MM.1S (cell line): ENCODE measurements around the gene ADK.

Experiments
- DNase-seq: peaks from one replicate; pipeline ENCODE4 v3.0.0-alpha.2; 2015
- H2AFZ ChIP-seq: fragments of 300-600 bp; sonication (generic); 2 replicates; pipeline ENCODE4 v1.6.0; 2016; ENCODE audit warnings: antibody characterized with exemption, low read length
- H3F3A ChIP-seq: fragments of 300-600 bp; sonication (generic); 2 replicates; pipeline ENCODE4 v1.6.1; 2016; ENCODE audit warnings: mild to moderate bottlenecking, antibody characterized with exemption, low read length, moderate library complexity, mixed read lengths; ENCODE audit not compliant: insufficient read depth
- H3K27ac ChIP-seq: fragments of 300-600 bp; sonication (generic); 2 replicates; pipeline ENCODE4 v1.5.1; 2016; ENCODE audit warnings: mild to moderate bottlenecking, low read length
- H3K27me3 ChIP-seq: fragments of 300-600 bp; sonication (generic); replicated peaks from 2 replicates; pipeline ENCODE4 v1.6.0; 2016; ENCODE audit warnings: low read length; ENCODE audit not compliant: insufficient read depth
- H3K36me3 ChIP-seq: fragments of 300-600 bp; sonication (generic); replicated peaks from 2 replicates; pipeline ENCODE4 v1.6.1; 2016; ENCODE audit warnings: mild to moderate bottlenecking, low read length, mixed read lengths; ENCODE audit not compliant: insufficient read depth
- H3K4me1 ChIP-seq: fragments of 300-600 bp; sonication (generic); 2 replicates; pipeline ENCODE4 v1.6.1; 2016; ENCODE audit warnings: low read length, mixed read lengths
- H3K4me2 ChIP-seq: fragments of 300-600 bp; sonication (generic); 2 replicates; pipeline ENCODE4 v1.6.0; 2016; ENCODE audit warnings: low read depth, low read length
- H3K4me3 ChIP-seq: fragments of 300-600 bp; sonication (generic); 2 replicates; pipeline ENCODE4 v1.5.1; 2016; ENCODE audit warnings: low read length, mixed read lengths
- H3K79me2 ChIP-seq: fragments of 300-600 bp; sonication (generic); 2 replicates; pipeline ENCODE4 v1.6.1; 2016; ENCODE audit warnings: mixed run types, low read length, mixed read lengths
- H3K9ac ChIP-seq: fragments of 300-600 bp; sonication (generic); 2 replicates; pipeline ENCODE4 v1.6.1; 2016; ENCODE audit warnings: low read length, mixed read lengths
- H3K9me2 ChIP-seq: fragments of 300-600 bp; sonication (generic); replicated peaks from 2 replicates; pipeline ENCODE4 v1.6.1; 2016; ENCODE audit warnings: mild to moderate bottlenecking, low read length, mixed read lengths; ENCODE audit not compliant: insufficient read depth
- H3K9me3 ChIP-seq: fragments of 300-600 bp; sonication (generic); replicated peaks from 2 replicates; pipeline ENCODE4 v1.6.1; 2016; ENCODE audit warnings: mild to moderate bottlenecking, low read length, mixed read lengths; ENCODE audit not compliant: insufficient read depth
- H4K20me1 ChIP-seq: fragments of 300-600 bp; sonication (generic); 2 replicates; pipeline ENCODE4 v1.6.1; 2016; ENCODE audit warnings: mild to moderate bottlenecking, low read length, moderate library complexity, mixed read lengths; ENCODE audit not compliant: insufficient read depth
- CTCF ChIP-seq: fragments of 300-600 bp; sonication (generic); IDR thresholded peaks from 2 replicates; pipeline ENCODE4 v1.5.1; 2016; ENCODE audit warnings: antibody characterized with exemption, low read length, mixed read lengths
- EZH2 ChIP-seq: fragments of 300-600 bp; sonication (generic); optimal IDR thresholded peaks from 2 replicates; pipeline ENCODE3; 2017; ENCODE audit warnings: low read depth, mild to moderate bottlenecking, antibody characterized with exemption, low read length, mixed read lengths
- EZH2phosphoT487 ChIP-seq: fragments of 300-600 bp; sonication (generic); IDR thresholded peaks from 2 replicates; pipeline ENCODE4 v1.6.1; 2018; ENCODE audit warnings: antibody characterized with exemption, low read length

ADK gene

GRCh38 chr10:74122060-74122459, 29.0 kb upstream of the ADK start:
- no peak overlapping the region for H3K4me2 ChIP-seq
- H3K27ac ChIP-seq = no peak overlapping the region
- H2AFZ ChIP-seq = no peak overlapping the region
- H3K9me3 ChIP-seq = no peaks in the 10 kb centered on the region
- no peaks in the 10 kb centered on the region for H4K20me1 ChIP-seq
- no peak overlapping the region for H3K9ac ChIP-seq
- no peaks in the 10 kb centered on the region for H3K79me2 ChIP-seq
- H3K4me1 ChIP-seq = no peaks in the 10 kb centered on the region
- peaks cover 22% of the 10 kb centered on the region; the same call in 1 of the 2 replicates for H3K36me3 ChIP-seq
- no peak for DNase-seq
- H3K27me3 ChIP-seq = no peaks in the 10 kb centered on the region
- TF ChIP-seq EZH2 = no peak
- no peak for TF ChIP-seq CTCF
- TF ChIP-seq EZH2phosphoT487 = no peak
- H3K9me2 ChIP-seq = no peaks in the 10 kb centered on the region
- H3K4me3 ChIP-seq = no peak overlapping the region
- H3F3A ChIP-seq = no peaks in the 10 kb centered on the region; the same call in 1 of the 2 replicates

GRCh38 chr10:74123081-74123480, 27.9 kb upstream of the ADK start:
- H3K27ac ChIP-seq = no peak overlapping the region
- H3K36me3 ChIP-seq = peaks cover 22% of the 10 kb centered on the region; the same call in 1 of the 2 replicates
- H3K27me3 ChIP-seq = no peaks in the 10 kb centered on the region
- DNase-seq = no peak
- no peak for TF ChIP-seq EZH2phosphoT487
- no peak for TF ChIP-seq CTCF
- TF ChIP-seq EZH2 = no peak
- H3K9me3 ChIP-seq = no peaks in the 10 kb centered on the region
- no peaks in the 10 kb centered on the region; the same call in 1 of the 2 replicates for H3F3A ChIP-seq
- H3K9me2 ChIP-seq = no peaks in the 10 kb centered on the region
- no peaks in the 10 kb centered on the region for H3K79me2 ChIP-seq
- H4K20me1 ChIP-seq = no peaks in the 10 kb centered on the region
- H3K4me1 ChIP-seq = no peaks in the 10 kb centered on the region
- H3K4me3 ChIP-seq = no peak overlapping the region
- no peak overlapping the region for H3K4me2 ChIP-seq
- H2AFZ ChIP-seq = no peak overlapping the region
- no peak overlapping the region for H3K9ac ChIP-seq

GRCh38 chr10:74133923-74134820, 16.8 kb upstream of the ADK start:
- no peak for TF ChIP-seq EZH2
- no peak for TF ChIP-seq CTCF
- TF ChIP-seq EZH2phosphoT487 = no peak
- DNase-seq = no peak
- no peak overlapping the region for H3K4me3 ChIP-seq

More at GRCh38 chr10:74133923-74134820, 16.8 kb upstream of the ADK start:
- no peaks in the 10 kb centered on the region for H3K4me1 ChIP-seq
- no peak overlapping the region for H2AFZ ChIP-seq
- H3K36me3 ChIP-seq = peaks cover 16% of the 10 kb centered on the region; the same call in 1 of the 2 replicates
- H3K27me3 ChIP-seq = no peaks in the 10 kb centered on the region
- no peaks in the 10 kb centered on the region for H4K20me1 ChIP-seq
- no peaks in the 10 kb centered on the region for H3K9me3 ChIP-seq
- no peak overlapping the region for H3K9ac ChIP-seq
- no peaks in the 10 kb centered on the region for H3F3A ChIP-seq
- no peak overlapping the region for H3K4me2 ChIP-seq
- no peak overlapping the region for H3K27ac ChIP-seq
- H3K9me2 ChIP-seq = no peaks in the 10 kb centered on the region
- H3K79me2 ChIP-seq = peaks cover 5% of the 10 kb centered on the region; the same call in 1 of the 2 replicates
